ENCODE data around the gene CTTN. TPM values are rescaled to one million over a fixed set of nuclear protein-coding genes. Genes with fewer than 3 reads are reported as not detected.

The CTTN gene
- 100 to 1,000 TPM; 365 to 411 (median 374) TPM for total RNA-seq (2021; fragmentation: NEBNext Ultra II Directional; extraction: Animal tissue kit (Norgen Biotek cat#: 25700))
- long read RNA-seq, transcript CTTN-206 (4 exons, 1,087 nt), result minor isoform, 6 of 662 reads
- long read RNA-seq, transcript CTTN-201 (18 exons, 3,272 nt), result major isoform, 97 of 662 reads
- long read RNA-seq, transcript CTTN-202 (17 exons, 3,272 nt), result minor isoform, 15 of 662 reads
- long read RNA-seq, partial matches to known transcripts, result 520 of 662 reads
- long read RNA-seq, other reads (novel, unspliced or antisense), result 24 of 662 reads

DNA sequence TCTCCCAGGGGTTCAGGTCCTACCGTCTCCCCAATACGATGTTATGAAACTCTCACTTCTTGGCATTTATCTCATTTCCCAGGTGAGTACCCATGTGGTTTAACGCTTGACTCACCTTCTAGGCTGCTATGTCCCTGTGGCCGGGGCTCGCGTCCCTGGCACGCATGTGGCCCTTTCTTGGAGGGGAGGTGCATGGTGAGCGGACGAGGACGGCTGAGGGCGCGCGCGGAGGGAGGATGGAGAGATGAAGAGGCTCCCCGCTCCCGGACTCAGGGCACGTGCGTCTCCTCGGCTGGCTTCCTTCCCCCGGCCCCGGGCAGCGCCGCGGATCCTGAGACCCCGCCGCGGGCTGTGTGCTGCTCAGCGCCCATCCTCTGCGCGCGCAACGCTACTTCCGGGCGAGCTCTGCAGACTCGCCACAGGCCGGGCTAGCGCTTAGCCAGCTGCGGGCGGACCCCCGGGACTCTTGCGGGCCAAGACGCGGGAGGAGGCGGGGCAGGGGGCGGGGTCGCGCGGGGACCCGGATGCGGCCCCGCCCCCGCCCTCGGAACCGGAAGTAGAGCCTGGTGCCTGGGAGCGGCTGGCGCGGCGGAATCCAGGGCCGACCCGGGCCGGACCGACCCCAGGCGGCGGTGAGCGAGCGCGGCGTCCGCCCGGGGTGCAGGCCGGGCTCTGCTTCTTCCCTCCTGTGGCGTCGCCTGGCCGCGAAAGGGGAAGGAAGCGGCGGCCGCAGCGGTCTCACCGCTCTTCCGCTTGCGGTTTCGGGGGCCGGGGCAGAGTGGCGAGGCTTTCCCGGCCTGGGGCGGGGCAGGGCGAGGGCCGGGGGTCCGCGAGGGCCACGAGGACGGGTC lies at the start of gene CTTN:
Gene CTTN, plus strand, starts transcription at position 547 of the 851 bp plus-strand sequence. CDS start 8,769 bp downstream, outside the sequence.
- Mint-ChIP-seq H3K4me1 (ENCODE audit: low read depth) (peaks cover 35% of the 10 kb centered on the region), H3K27me3 (ENCODE audit: insufficient read depth) (peaks cover 2% of the 10 kb centered on the region; the same call in 1 of the 2 replicates), H3K36me3 (ENCODE audit: low read depth) (peaks cover 29% of the 10 kb centered on the region), H3K4me3 (peak within 1 kb of the TSS; percentile 91), H3K27ac (peak within 1 kb of the TSS; percentile 93), H3K9me3 (no peaks in the 10 kb centered on the region)
- TF ChIP-seq, protein P1, sequence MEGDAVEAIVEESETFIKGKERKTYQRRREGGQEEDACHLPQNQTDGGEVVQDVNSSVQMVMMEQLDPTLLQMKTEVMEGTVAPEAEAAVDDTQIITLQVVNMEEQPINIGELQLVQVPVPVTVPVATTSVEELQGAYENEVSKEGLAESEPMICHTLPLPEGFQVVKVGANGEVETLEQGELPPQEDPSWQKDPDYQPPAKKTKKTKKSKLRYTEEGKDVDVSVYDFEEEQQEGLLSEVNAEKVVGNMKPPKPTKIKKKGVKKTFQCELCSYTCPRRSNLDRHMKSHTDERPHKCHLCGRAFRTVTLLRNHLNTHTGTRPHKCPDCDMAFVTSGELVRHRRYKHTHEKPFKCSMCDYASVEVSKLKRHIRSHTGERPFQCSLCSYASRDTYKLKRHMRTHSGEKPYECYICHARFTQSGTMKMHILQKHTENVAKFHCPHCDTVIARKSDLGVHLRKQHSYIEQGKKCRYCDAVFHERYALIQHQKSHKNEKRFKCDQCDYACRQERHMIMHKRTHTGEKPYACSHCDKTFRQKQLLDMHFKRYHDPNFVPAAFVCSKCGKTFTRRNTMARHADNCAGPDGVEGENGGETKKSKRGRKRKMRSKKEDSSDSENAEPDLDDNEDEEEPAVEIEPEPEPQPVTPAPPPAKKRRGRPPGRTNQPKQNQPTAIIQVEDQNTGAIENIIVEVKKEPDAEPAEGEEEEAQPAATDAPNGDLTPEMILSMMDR (IDR thresholded peaks at IDR 0.05), result no peak
- DNase-seq, result peak; percentile 82

DNA sequence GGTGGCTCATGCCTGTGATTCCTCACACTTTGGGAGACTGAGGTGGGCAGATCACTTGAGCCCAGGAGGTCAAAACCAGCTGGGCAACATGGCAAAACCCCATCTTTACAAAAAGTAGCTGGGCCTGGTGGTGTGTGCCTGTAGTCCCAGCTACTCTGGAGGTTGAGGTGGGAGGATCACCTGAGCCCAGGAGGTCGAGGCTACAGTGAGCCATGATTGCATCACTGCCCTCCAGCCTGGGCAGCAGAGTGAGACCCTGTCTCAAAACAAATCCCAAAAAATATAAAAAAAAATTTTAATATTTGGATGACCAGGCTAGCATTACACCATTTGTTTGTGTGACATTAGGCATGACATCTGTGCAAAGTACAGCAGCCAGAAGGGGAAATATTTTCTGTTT lies 49.7 kb upstream of the CTTN start:
- Mint-ChIP-seq H3K36me3 (ENCODE audit: low read depth) (peaks cover 24% of the 10 kb centered on the region), H3K4me1 (ENCODE audit: low read depth) (no peaks in the 10 kb centered on the region), H3K9me3 (no peaks in the 10 kb centered on the region), H3K27ac (no peak overlapping the region), H3K27me3 (ENCODE audit: insufficient read depth) (peaks cover 3% of the 10 kb centered on the region; the same call in 1 of the 2 replicates), H3K4me3 (no peak overlapping the region)
- DNase-seq, result no peak
- TF ChIP-seq, protein P1 (IDR thresholded peaks at IDR 0.05), result no peak

DNA sequence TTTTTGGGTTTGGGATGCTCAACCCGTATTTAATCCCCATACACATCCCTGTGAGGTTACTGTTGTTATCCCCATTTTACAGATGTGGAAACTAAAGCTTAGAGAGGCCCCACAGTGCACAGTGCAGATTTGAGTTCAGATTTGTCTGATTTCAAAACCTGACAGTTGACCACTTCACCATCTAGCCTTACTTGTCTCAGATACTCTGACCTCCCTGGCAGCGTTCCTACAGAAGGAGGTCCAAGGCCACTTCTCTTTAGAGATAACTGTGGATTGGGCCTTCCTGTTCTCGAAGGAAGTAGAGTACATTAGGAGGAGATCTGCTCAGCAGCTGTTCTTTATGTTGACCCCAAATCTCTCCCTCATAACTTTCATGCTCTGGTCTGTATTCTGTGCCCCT lies 46.7 kb upstream of the CTTN start:
- H3K27ac Mint-ChIP-seq, result no peak overlapping the region
- TF ChIP-seq, protein P1 (IDR thresholded peaks at IDR 0.05), result no peak
- no peak overlapping the region for H3K4me3 Mint-ChIP-seq
- H3K36me3 Mint-ChIP-seq (ENCODE audit: low read depth), result peaks cover 33% of the 10 kb centered on the region
- no peaks in the 10 kb centered on the region for H3K27me3 Mint-ChIP-seq (ENCODE audit: insufficient read depth)
- H3K9me3 Mint-ChIP-seq, result no peaks in the 10 kb centered on the region
- no peaks in the 10 kb centered on the region for H3K4me1 Mint-ChIP-seq (ENCODE audit: low read depth)
- DNase-seq, result no peak

DNA sequence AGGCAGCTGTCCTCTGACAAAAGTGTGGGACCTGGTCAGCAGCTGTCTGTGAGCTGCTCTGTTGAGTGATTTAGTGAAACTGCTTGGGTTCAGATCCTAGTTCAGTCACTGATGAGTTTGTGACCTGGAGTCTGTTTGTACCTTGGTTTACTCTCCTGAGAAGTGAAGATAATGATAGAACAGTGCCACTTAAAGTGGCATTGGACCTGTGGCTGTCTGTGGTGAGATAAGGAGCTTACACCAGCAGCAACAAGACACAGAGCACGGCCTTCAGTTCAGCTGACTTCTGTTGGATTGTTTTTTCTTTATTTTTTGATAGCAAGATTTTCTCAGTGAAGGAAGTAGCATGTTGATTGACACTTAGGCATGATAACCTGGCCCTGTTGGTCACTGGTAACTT lies 46.2 kb upstream of the CTTN start:
- H3K27me3 Mint-ChIP-seq (ENCODE audit: insufficient read depth), result no peaks in the 10 kb centered on the region
- H3K36me3 Mint-ChIP-seq (ENCODE audit: low read depth), result peaks cover 38% of the 10 kb centered on the region
- H3K9me3 Mint-ChIP-seq, result no peaks in the 10 kb centered on the region
- no peaks in the 10 kb centered on the region for H3K4me1 Mint-ChIP-seq (ENCODE audit: low read depth)
- no peak overlapping the region for H3K4me3 Mint-ChIP-seq
- TF ChIP-seq, protein P1 (IDR thresholded peaks at IDR 0.05), result no peak
- H3K27ac Mint-ChIP-seq, result no peak overlapping the region; the same call in 1 of the 2 replicates
- DNase-seq, result no peak

DNA sequence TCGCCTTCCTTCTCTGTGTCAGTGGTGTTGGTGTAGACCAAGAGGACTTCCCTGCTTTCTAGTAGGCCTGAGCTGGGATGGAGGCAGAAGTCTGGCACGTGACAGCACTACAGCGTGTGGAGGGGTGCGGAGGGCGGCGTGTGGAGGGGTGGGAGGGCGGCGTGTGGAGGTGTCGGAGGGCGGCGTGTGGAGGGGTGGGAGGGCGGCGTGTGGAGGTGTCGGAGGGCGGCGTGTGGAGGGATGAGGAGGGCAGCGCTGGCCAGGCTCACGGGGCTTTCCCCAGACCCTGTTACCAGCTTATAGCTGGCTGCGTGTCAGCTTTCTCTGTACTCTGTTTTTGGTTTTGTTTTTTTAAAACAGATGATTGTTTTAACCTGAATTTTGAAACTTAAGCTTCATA lies 45.7 kb upstream of the CTTN start:
- Mint-ChIP-seq H3K36me3 (ENCODE audit: low read depth) (peaks cover 38% of the 10 kb centered on the region), H3K27ac (no peak overlapping the region), H3K9me3 (no peaks in the 10 kb centered on the region), H3K27me3 (ENCODE audit: insufficient read depth) (no peaks in the 10 kb centered on the region), H3K4me1 (ENCODE audit: low read depth) (no peaks in the 10 kb centered on the region), H3K4me3 (no peak overlapping the region)
- no peak for DNase-seq
- TF ChIP-seq, protein P1 (IDR thresholded peaks at IDR 0.05), result no peak
